Mucosa of rectum (tissue), 2 donors: ENCODE measurements around the gene MTURN.

Experiments
- H3K27ac ChIP-seq, 2 donors: one replicate each; pipeline ENCODE4 v1.7.0; 2013; ENCODE audit warnings: inconsistent platforms in 2 of 2, low read depth in 2 of 2, low read length in 2 of 2
- H3K27me3 ChIP-seq, 2 donors: one replicate each; pipeline ENCODE4 v1.7.0; 2013; ENCODE audit warnings: low read length in 2 of 2; ENCODE audit not compliant: control insufficient read depth in 2 of 2, insufficient read depth in 2 of 2
- H3K36me3 ChIP-seq, 2 donors: one replicate each; pipeline ENCODE4 v1.7.0; 2013; ENCODE audit warnings: low read length in 2 of 2; ENCODE audit not compliant: control insufficient read depth in 2 of 2, insufficient read depth in 2 of 2
- H3K4me1 ChIP-seq, 2 donors: one replicate each; pipeline ENCODE4 v1.7.0; 2013; ENCODE audit warnings: low read length in 2 of 2, mild to moderate bottlenecking in 1 of 2; ENCODE audit not compliant: control insufficient read depth in 2 of 2, insufficient read depth in 2 of 2
- H3K4me3 ChIP-seq, 2 donors: one replicate each; pipeline ENCODE4 v1.7.0; 2013; ENCODE audit warnings: low read length in 2 of 2
- H3K9ac ChIP-seq, 2 donors: one replicate each; pipeline ENCODE4 v1.7.0; 2013; ENCODE audit warnings: low read length in 2 of 2, low read depth in 1 of 2, mild to moderate bottlenecking in 1 of 2
- H3K9me3 ChIP-seq, 2 donors: one replicate each; pipeline ENCODE4 v1.7.0; 2013; ENCODE audit warnings: low read length in 2 of 2; ENCODE audit not compliant: control insufficient read depth in 2 of 2
- donor health status: healthy.
- donor health status: Normal muscosa, but diverticular disease.

Gene MTURN

GRCh38 chr7:30146127-30146612, 11.4 kb downstream of the MTURN start:
- Histone ChIP-seq H3K4me3 (no peak overlapping the region), H3K27ac (no peak overlapping the region), H3K36me3 (no peaks in the 10 kb centered on the region), H3K9ac (no peak overlapping the region), H3K9me3 (no peaks in the 10 kb centered on the region), H3K4me1 (peaks cover 22 to 33% of the 10 kb centered on the region in 2 donors), H3K27me3 (no peaks in the 10 kb centered on the region)

- Histone ChIP-seq H3K4me1 (peaks cover 19 to 31% of the 10 kb centered on the region in 2 donors), H3K27ac (no peak overlapping the region), H3K9me3 (no peaks in the 10 kb centered on the region), H3K9ac (no peak overlapping the region), H3K27me3 (no peaks in the 10 kb centered on the region), H3K36me3 (no peaks in the 10 kb centered on the region), H3K4me3 (no peak overlapping the region)
These were observed 12.4 kb downstream of the MTURN start for GRCh38 chr7:30147223-30147622.

DNA sequence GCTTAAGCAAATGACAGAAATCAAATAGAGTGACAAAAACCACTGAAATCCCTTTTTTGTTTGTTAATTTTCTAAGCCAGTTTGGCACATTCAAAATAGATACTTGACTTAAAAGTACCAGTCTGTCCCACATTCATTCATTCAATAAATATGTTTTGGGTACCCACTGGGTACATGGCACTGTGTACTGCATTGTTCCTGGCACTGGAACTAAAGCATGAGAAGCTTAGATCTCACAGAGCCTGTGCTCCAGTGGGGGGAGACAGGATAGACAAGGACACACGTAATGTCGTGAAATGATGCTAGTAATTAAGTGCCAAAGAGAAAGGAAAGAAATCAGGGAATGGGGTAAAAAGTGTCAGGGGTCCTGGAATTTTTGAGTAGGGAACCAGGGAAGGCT, 13.0 kb downstream of the MTURN start:
- no peaks in the 10 kb centered on the region for H3K36me3 ChIP-seq
- H3K27ac ChIP-seq: no peak overlapping the region
- no peaks in the 10 kb centered on the region for H3K27me3 ChIP-seq
- peaks cover 16 to 26% of the 10 kb centered on the region in 2 donors for H3K4me1 ChIP-seq
- no peaks in the 10 kb centered on the region for H3K9me3 ChIP-seq
- H3K4me3 ChIP-seq: no peak overlapping the region
- H3K9ac ChIP-seq: no peak overlapping the region

GRCh38 chr7:30148426-30148825, 13.6 kb downstream of the MTURN start:
- Histone ChIP-seq H3K27me3 (no peaks in the 10 kb centered on the region), H3K9me3 (no peaks in the 10 kb centered on the region), H3K36me3 (no peaks in the 10 kb centered on the region), H3K27ac (no peak overlapping the region), H3K4me1 (peaks cover 12 to 19% of the 10 kb centered on the region in 2 donors), H3K4me3 (no peak overlapping the region), H3K9ac (no peak overlapping the region)

- Histone ChIP-seq H3K4me3 (peak overlapping the region in 1 of 2 donors; percentile 38), H3K9me3 (no peaks in the 10 kb centered on the region), H3K27me3 (no peaks in the 10 kb centered on the region), H3K36me3 (no peaks in the 10 kb centered on the region), H3K27ac (peak overlapping the region; percentile 48 to 65), H3K9ac (peak overlapping the region in 1 of 2 donors; percentile 44), H3K4me1 (peaks cover 6 to 16% of the 10 kb centered on the region in 2 donors)
These were observed 14.2 kb downstream of the MTURN start for GRCh38 chr7:30148951-30149459.

- no peaks in the 10 kb centered on the region for H3K9me3 ChIP-seq
- H3K36me3 ChIP-seq: no peaks in the 10 kb centered on the region
- peaks cover 5 to 10% of the 10 kb centered on the region in 2 donors for H3K4me1 ChIP-seq
- H3K27ac ChIP-seq: peak overlapping the region; percentile 48 to 65
- peak overlapping the region in 1 of 2 donors; percentile 44 for H3K9ac ChIP-seq
- H3K4me3 ChIP-seq: no peak overlapping the region
- no peaks in the 10 kb centered on the region for H3K27me3 ChIP-seq
These were observed 15.0 kb downstream of the MTURN start for GRCh38 chr7:30149640-30150272.

DNA sequence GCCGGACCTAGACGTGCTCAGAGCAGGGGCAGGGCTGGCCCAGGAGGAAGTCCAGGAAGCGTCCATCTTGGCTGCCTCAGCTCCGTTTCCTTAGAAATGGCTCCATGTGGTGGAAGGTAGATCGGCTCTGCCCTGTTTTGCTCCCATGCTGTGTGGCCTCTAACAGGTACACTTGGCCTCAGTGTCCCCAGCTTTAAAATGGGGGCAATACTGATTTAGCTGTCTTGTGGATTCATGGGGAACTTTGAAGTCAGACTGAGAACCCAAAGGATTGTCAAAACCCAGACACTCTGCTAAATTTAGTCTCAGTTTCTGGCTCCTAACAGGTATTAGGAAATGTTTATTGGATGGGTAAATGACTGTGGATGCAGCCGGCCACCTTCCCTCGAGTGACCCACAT, 15.9 kb downstream of the MTURN start:
- no peak overlapping the region for H3K27ac ChIP-seq
- no peaks in the 10 kb centered on the region for H3K36me3 ChIP-seq
- H3K4me1 ChIP-seq: peaks cover 2 to 10% of the 10 kb centered on the region in 2 donors

DNA sequence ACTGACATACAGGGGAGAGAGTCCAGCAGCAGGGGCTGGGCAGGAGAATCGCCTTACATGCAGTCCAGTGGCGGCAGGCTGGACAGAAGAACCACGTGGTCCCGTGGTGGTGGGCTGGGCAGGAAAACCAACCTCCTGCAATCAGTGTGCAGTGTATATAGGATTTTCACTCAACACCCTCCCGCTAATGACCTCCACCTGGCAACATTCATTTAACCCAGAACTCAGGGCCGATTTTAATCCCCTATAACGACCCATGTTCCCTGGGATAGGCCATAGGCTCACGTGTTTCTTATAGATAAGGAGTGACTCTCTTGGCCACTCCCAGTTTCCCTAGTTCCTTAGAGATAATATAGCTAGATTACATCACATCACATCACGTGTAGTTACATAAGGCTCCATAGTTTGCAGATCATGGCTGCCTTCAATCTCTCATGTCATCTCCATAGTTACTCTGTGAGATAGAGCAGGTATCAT, 19.4 kb downstream of the MTURN start:
- no peak overlapping the region for H3K27ac ChIP-seq
- H3K36me3 ChIP-seq: no peaks in the 10 kb centered on the region
- no peak overlapping the region for H3K9ac ChIP-seq
- H3K9me3 ChIP-seq: no peaks in the 10 kb centered on the region
- H3K27me3 ChIP-seq: no peaks in the 10 kb centered on the region
- H3K4me1 ChIP-seq: peaks cover 4 to 7% of the 10 kb centered on the region in 2 donors
- H3K4me3 ChIP-seq: no peak overlapping the region

More for the DNA sequence above, 15.9 kb downstream of the MTURN start:
- Histone ChIP-seq H3K4me3 (no peak overlapping the region), H3K27me3 (no peaks in the 10 kb centered on the region), H3K9me3 (no peaks in the 10 kb centered on the region), H3K9ac (no peak overlapping the region)

DNA sequence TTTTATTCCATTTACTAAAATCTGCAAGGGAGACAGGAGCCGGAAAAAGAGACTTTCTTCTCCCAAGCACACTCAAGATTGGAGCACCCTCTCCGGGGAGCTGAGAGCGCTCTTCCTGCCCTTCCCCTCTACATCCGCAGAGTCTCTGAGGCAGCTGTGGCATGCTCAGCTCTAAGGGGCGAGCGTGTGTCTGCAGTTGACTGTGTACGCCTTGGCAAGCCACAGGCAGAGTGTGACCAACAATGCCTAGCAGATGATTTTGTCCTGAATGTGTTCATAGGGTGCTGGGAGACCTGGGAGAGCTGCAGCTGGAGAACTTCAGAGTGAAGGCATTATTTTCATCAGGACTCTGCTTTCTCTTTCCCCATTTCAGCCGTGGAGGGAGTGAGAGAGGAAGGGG, 20.7 kb downstream of the MTURN start:
- H3K27ac ChIP-seq: no peak overlapping the region
- no peaks in the 10 kb centered on the region for H3K36me3 ChIP-seq
- H3K9me3 ChIP-seq: no peaks in the 10 kb centered on the region
- H3K4me1 ChIP-seq: peaks cover 4 to 6% of the 10 kb centered on the region in 2 donors
- H3K9ac ChIP-seq: no peak overlapping the region
- no peaks in the 10 kb centered on the region for H3K27me3 ChIP-seq
- H3K4me3 ChIP-seq: no peak overlapping the region

DNA sequence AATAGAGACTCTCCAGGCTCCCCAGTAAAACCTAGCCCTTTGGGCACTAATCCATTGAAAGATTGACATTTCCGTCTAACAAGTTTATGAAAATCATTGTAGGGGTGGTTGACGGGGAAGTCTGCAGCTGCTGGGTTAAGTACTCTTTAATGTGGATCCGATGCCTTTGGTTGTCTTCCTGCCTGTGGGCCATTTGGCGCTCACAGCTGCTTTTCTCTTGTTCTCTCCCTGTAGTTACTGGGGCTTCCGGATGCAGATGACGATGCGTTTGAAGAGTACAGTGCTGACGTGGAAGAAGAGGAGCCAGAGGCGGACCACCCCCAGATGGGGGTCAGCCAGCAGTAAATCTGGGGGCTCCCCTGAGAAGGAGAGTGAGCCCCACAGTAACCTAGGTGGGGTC, 22.4 kb downstream of the MTURN start:
- no peaks in the 10 kb centered on the region for H3K27me3 ChIP-seq
- no peaks in the 10 kb centered on the region for H3K36me3 ChIP-seq
- H3K9me3 ChIP-seq: no peaks in the 10 kb centered on the region
- no peak overlapping the region for H3K4me3 ChIP-seq
- H3K4me1 ChIP-seq: peaks cover 4 to 9% of the 10 kb centered on the region in 2 donors
- H3K9ac ChIP-seq: no peak overlapping the region
- H3K27ac ChIP-seq: no peak overlapping the region
